ENCODE measurements around the gene ADAMTS4. TPM values are rescaled to one million over a fixed set of nuclear protein-coding genes. Genes with fewer than 3 reads are reported as not detected.

Gene ADAMTS4
- total RNA-seq, 1 donor from 2014 or later: 1.2 TPM

DNA sequence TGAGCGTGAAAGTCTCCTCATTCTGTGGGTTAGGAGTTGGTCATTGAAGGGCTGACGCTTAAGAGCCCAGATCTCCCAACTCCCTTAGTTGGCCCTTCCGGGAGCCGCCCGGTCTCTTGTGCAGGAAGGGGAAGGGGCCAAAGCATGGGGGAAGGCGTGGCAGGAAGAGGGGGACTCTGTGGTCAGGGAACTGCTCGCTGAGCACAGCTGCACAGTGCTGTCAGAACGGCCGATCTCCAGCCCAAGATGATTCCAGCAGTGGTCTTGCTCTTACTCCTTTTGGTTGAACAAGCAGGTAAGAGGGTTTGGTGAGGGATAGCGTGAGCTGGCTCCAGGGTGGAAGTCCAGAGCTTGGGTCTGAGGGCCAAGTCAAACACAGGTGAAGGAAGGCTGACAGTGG lies 16.2 kb upstream of the ADAMTS4 start, which contains the start of gene FCER1G:
TSS of gene FCER1G (plus strand) at position 220 of the 400 bp plus-strand sequence. CDS start at position 247, 27 bp downstream.
- H3K27me3 Mint-ChIP-seq (ENCODE audit: unreplicated experiment): no peaks in the 10 kb centered on the region
- TF ChIP-seq, protein P1, sequence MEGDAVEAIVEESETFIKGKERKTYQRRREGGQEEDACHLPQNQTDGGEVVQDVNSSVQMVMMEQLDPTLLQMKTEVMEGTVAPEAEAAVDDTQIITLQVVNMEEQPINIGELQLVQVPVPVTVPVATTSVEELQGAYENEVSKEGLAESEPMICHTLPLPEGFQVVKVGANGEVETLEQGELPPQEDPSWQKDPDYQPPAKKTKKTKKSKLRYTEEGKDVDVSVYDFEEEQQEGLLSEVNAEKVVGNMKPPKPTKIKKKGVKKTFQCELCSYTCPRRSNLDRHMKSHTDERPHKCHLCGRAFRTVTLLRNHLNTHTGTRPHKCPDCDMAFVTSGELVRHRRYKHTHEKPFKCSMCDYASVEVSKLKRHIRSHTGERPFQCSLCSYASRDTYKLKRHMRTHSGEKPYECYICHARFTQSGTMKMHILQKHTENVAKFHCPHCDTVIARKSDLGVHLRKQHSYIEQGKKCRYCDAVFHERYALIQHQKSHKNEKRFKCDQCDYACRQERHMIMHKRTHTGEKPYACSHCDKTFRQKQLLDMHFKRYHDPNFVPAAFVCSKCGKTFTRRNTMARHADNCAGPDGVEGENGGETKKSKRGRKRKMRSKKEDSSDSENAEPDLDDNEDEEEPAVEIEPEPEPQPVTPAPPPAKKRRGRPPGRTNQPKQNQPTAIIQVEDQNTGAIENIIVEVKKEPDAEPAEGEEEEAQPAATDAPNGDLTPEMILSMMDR (IDR thresholded peaks at IDR 0.05): no peak
- no peaks in the 10 kb centered on the region for H3K4me1 Mint-ChIP-seq (ENCODE audit: unreplicated experiment)
- H3K9me3 Mint-ChIP-seq (ENCODE audit: unreplicated experiment): no peaks in the 10 kb centered on the region
- no peak for DNase-seq (ENCODE audit: extremely low spot score, unreplicated experiment)
- no peak within 1 kb of the TSS for H3K27ac Mint-ChIP-seq (ENCODE audit: unreplicated experiment)
- no peak within 1 kb of the TSS for H3K4me3 Mint-ChIP-seq (ENCODE audit: unreplicated experiment)
- H3K36me3 Mint-ChIP-seq (ENCODE audit: unreplicated experiment): peaks cover 33% of the 10 kb centered on the region

DNA sequence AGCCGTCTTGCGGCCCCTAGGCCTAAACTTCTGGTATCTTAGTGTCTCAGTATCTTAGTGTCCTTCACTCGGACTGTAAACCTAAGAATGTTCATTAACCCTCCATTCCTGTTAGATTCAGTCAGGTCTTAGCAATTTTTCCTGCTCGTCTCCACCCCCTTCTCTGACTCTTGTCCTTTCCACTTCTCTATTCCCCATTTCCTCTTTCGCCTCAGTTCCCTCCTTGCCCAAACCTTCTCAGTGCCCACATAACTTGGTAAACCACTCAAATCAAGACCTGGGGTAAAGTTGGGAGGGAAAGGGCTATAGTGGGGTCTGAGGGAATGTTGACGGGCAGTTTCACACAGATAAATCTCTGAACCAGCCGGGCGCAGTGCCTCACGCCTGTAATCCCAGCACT lies 15.5 kb upstream of the ADAMTS4 start:
- Mint-ChIP-seq H3K4me1 (ENCODE audit: unreplicated experiment) (no peaks in the 10 kb centered on the region), H3K4me3 (ENCODE audit: unreplicated experiment) (no peak overlapping the region), H3K36me3 (ENCODE audit: unreplicated experiment) (peaks cover 40% of the 10 kb centered on the region), H3K27ac (ENCODE audit: unreplicated experiment) (no peak overlapping the region), H3K9me3 (ENCODE audit: unreplicated experiment) (no peaks in the 10 kb centered on the region), H3K27me3 (ENCODE audit: unreplicated experiment) (no peaks in the 10 kb centered on the region)
- TF ChIP-seq, protein P1 (IDR thresholded peaks at IDR 0.05): no peak
- no peak for DNase-seq (ENCODE audit: extremely low spot score, unreplicated experiment)

DNA sequence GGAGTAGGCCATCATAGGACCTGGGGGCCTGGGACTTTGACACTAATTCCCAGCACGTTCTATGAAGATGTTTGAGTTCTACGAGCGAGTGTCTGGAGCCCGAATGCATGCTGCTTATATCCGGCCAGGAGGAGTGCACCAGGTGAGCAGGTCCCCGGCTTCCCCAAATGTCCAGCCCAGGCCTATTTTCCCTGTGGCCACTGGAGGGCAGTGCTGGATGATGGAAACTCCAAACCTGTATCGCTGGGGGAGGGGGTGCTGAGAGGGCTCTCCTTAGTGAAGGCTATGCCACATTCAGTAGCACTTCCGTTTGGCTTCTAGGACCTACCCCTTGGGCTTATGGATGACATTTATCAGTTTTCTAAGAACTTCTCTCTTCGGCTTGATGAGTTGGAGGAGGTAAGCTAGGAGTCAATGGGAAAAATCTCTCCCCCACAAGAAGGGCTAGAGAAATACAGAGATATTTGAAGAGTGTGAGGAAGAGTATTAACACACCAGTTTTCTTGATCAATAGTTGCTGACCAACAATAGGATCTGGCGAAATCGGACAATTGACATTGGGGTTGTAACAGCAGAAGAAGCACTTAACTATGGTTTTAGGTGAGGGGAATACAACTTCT lies 11.0 kb upstream of the ADAMTS4 start:
- no peak for DNase-seq (ENCODE audit: extremely low spot score, unreplicated experiment)
- H3K9me3 Mint-ChIP-seq (ENCODE audit: unreplicated experiment): no peaks in the 10 kb centered on the region
- no peaks in the 10 kb centered on the region for H3K27me3 Mint-ChIP-seq (ENCODE audit: unreplicated experiment)
- peaks cover 5% of the 10 kb centered on the region for H3K4me1 Mint-ChIP-seq (ENCODE audit: unreplicated experiment)
- H3K4me3 Mint-ChIP-seq (ENCODE audit: unreplicated experiment): no peak overlapping the region
- no peak overlapping the region for H3K27ac Mint-ChIP-seq (ENCODE audit: unreplicated experiment)
- TF ChIP-seq, protein P1 (IDR thresholded peaks at IDR 0.05): peak; percentile 83
- H3K36me3 Mint-ChIP-seq (ENCODE audit: unreplicated experiment): peaks cover 52% of the 10 kb centered on the region

DNA sequence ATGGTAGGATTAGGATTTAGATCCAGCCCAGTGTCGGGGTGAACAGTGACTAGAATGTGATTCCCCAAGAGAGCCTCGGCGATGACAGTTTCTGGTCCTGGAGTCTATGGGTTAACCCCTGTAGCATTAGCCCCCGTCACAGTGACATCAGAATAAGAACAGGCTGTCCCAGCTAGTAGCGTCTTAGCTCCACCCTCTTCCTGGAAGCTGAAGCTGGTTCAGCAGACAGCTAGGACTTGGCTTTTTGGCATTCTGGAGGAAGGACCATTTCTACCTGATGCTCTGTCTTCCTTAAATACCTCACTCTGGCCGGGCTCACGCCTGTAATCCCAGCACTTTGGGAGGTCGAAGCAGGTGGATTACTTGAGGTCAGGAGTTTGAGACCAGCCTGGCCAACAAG lies 8.3 kb upstream of the ADAMTS4 start:
- Mint-ChIP-seq H3K36me3 (ENCODE audit: unreplicated experiment) (peaks cover 39% of the 10 kb centered on the region), H3K27ac (ENCODE audit: unreplicated experiment) (no peak overlapping the region), H3K27me3 (ENCODE audit: unreplicated experiment) (no peaks in the 10 kb centered on the region), H3K9me3 (ENCODE audit: unreplicated experiment) (no peaks in the 10 kb centered on the region), H3K4me1 (ENCODE audit: unreplicated experiment) (peaks cover 24% of the 10 kb centered on the region), H3K4me3 (ENCODE audit: unreplicated experiment) (no peak overlapping the region)
- TF ChIP-seq, protein P1 (IDR thresholded peaks at IDR 0.05): no peak
- DNase-seq (ENCODE audit: extremely low spot score, unreplicated experiment): no peak

DNA sequence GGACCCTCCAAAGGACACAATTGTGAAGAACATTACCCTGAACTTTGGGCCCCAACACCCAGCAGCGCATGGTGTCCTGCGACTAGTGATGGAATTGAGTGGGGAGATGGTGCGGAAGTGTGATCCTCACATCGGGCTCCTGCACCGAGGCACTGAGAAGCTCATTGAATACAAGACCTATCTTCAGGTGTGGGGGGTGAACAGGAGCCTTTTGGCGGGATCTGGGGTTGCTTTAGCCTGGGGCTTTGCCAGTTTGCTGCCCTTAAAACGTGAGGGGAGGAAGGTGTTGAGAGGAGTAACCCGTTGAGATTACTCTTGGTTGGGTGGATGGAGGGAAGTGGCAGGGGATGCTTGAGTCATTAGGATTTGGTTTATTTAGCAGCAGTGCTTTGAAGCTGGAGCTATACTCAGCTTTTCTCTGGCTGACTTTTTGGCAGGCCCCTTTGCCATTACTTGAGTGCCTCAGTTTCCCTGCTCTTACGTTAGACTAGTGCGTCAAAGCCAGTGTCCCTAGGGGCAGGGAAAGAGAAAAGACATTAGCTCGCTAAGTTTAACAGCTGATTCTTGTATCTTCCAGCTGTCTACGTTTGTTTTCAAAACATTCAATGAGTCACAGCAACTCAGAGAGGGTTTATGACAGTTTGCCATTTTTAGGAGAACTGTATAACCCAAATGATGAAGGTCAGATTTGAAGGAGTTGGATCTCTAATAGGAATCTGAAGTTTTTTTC lies 7.7 kb upstream of the ADAMTS4 start:
- TF ChIP-seq, protein P1 (IDR thresholded peaks at IDR 0.05): no peak
- Mint-ChIP-seq H3K9me3 (ENCODE audit: unreplicated experiment) (no peaks in the 10 kb centered on the region), H3K4me1 (ENCODE audit: unreplicated experiment) (peaks cover 28% of the 10 kb centered on the region), H3K27ac (ENCODE audit: unreplicated experiment) (no peak overlapping the region), H3K4me3 (ENCODE audit: unreplicated experiment) (no peak overlapping the region), H3K36me3 (ENCODE audit: unreplicated experiment) (peaks cover 33% of the 10 kb centered on the region), H3K27me3 (ENCODE audit: unreplicated experiment) (no peaks in the 10 kb centered on the region)
- DNase-seq (ENCODE audit: extremely low spot score, unreplicated experiment): no peak

Measured in osteocyte (in vitro differentiated cells).